WTC11 (cell line): ENCODE results near the gene FASTKD2. TPM values are rescaled to one million over a fixed set of nuclear protein-coding genes. Genes with fewer than 3 reads are reported as not detected.

ENCODE experiments used
- ATAC-seq: fragments of 200-7000 bp; cut with Tn5 transposase; 2 replicates; pipeline ENCODE4 v1.10.0; 2021; ENCODE audit warnings: mild to moderate bottlenecking, moderate library complexity
- CTCF ChIA-PET: fragments of 300-600 bp; sonication (Branson Sonifier 250); formaldehyde crosslinking; loops from one replicate; lab custom pipeline; 2021; ENCODE audit warnings: antibody characterized with exemption; lab: Charles Lee
- POLR2A ChIA-PET: fragments of 350-600 bp; sonication (Branson Sonifier 250); formaldehyde crosslinking; loops from one replicate; lab custom pipeline; 2021; ENCODE audit warnings: antibody characterized with exemption; lab: Charles Lee
- DNase-seq: peaks from one replicate; pipeline ENCODE4 v3.0.0; 2021; ENCODE audit warnings: low spot score
- H3K27ac Mint-ChIP-seq: 2 replicates; pipeline ENCODE4 v1.8.0; 2021; ENCODE audit warnings: mixed read lengths
- H3K27me3 Mint-ChIP-seq: 2 replicates; pipeline ENCODE4 v1.8.0; 2021; ENCODE audit warnings: low read depth, mild to moderate bottlenecking, moderate library complexity, mixed read lengths
- H3K36me3 Mint-ChIP-seq: 2 replicates; pipeline ENCODE4 v1.8.0; 2021; ENCODE audit warnings: mixed read lengths
- H3K4me1 Mint-ChIP-seq: 2 replicates; pipeline ENCODE4 v1.8.0; 2022; ENCODE audit warnings: mixed read lengths
- H3K4me3 Mint-ChIP-seq: 2 replicates; pipeline ENCODE4 v1.8.0; 2021; ENCODE audit warnings: mild to moderate bottlenecking, moderate library complexity, mixed read lengths
- H3K9me3 Mint-ChIP-seq: 2 replicates; pipeline ENCODE4 v1.8.0; 2021; ENCODE audit warnings: mixed read lengths
- CREM ChIP-seq: sonication (generic); formaldehyde crosslinking; IDR thresholded peaks from 2 replicates; pipeline ENCODE4 v1.8.1; 2022; ENCODE audit warnings: mild to moderate bottlenecking, missing genetic modification reagents, moderate library complexity
- ESRRA ChIP-seq: sonication (generic); formaldehyde crosslinking; IDR thresholded peaks from 2 replicates; pipeline ENCODE4 v1.8.1; 2022; ENCODE audit warnings: mild to moderate bottlenecking, missing genetic modification reagents, borderline replicate concordance
- JAZF1 ChIP-seq: fragments of 250-450 bp; sonication (Bioruptor Pico); IDR thresholded peaks from 2 replicates; pipeline ENCODE4 v1.9.0; 2021; ENCODE audit warnings: moderate library complexity, mild to moderate bottlenecking, inconsistent platforms
- KAT7 ChIP-seq: sonication (generic); formaldehyde crosslinking; IDR thresholded peaks from 2 replicates; pipeline ENCODE4 v1.8.1; 2023; ENCODE audit warnings: missing genetic modification reagents, mild to moderate bottlenecking, borderline replicate concordance
- MXD4 ChIP-seq: fragments of 250-450 bp; sonication (Bioruptor Pico); IDR thresholded peaks from 2 replicates; pipeline ENCODE4 v1.8.0; 2021; ENCODE audit warnings: mild to moderate bottlenecking, moderate library complexity, borderline replicate concordance
- MYBL2 ChIP-seq: sonication (generic); formaldehyde crosslinking; IDR thresholded peaks from 2 replicates; pipeline ENCODE4 v1.8.1; 2023; ENCODE audit warnings: mild to moderate bottlenecking, moderate library complexity, missing genetic modification reagents
- NFYB ChIP-seq: sonication (generic); formaldehyde crosslinking; conservative IDR thresholded peaks from 2 replicates; pipeline ENCODE4 v1.8.0; 2022; ENCODE audit warnings: low read depth, missing genetic modification reagents
- NR2C2 ChIP-seq: sonication (generic); formaldehyde crosslinking; IDR thresholded peaks from 2 replicates; pipeline ENCODE4 v1.8.0; 2022; ENCODE audit warnings: mild to moderate bottlenecking, missing genetic modification reagents
- RORB ChIP-seq: fragments of 250-450 bp; sonication (Bioruptor Pico); IDR thresholded peaks from 2 replicates; pipeline ENCODE4 v1.9.0; 2021; ENCODE audit warnings: mild to moderate bottlenecking
- TCF7 ChIP-seq: sonication (generic); formaldehyde crosslinking; IDR thresholded peaks from 2 replicates; pipeline ENCODE4 v1.8.0; 2022; ENCODE audit warnings: mild to moderate bottlenecking, low read depth, missing genetic modification reagents, moderate library complexity
- TP53 ChIP-seq: sonication (generic); formaldehyde crosslinking; IDR thresholded peaks from 2 replicates; pipeline ENCODE4 v1.8.1; 2023; ENCODE audit warnings: mild to moderate bottlenecking, missing genetic modification reagents
- ZNF416 ChIP-seq: fragments of 250-450 bp; sonication (Bioruptor Pico); IDR thresholded peaks from 2 replicates; pipeline ENCODE4 v1.9.0; 2021; ENCODE audit warnings: mild to moderate bottlenecking, inconsistent platforms
- total RNA-seq: library from RNA; stranded (reverse); gene quantifications from 3 replicates; pipeline ENCODE4 v1.2.3, GENCODE V29; 2021
- TF ChIP-seq, protein P1 (sequence below): fragments of 250-450 bp; sonication (Bioruptor Pico); IDR thresholded peaks from 2 replicates; pipeline ENCODE4 v1.9.0; 2021; ENCODE audit warnings: mild to moderate bottlenecking, borderline replicate concordance
- TF ChIP-seq, protein P2 (sequence below): sonication (generic); formaldehyde crosslinking; IDR thresholded peaks from 2 replicates; pipeline ENCODE4 v1.8.0; 2022; ENCODE audit warnings: mild to moderate bottlenecking, missing genetic modification reagents
- TF ChIP-seq, protein P3 (sequence below): sonication (generic); formaldehyde crosslinking; IDR thresholded peaks from 2 replicates; pipeline ENCODE4 v1.8.1; 2023; ENCODE audit warnings: mild to moderate bottlenecking, missing genetic modification reagents
- TF ChIP-seq, protein P4 (sequence below): sonication (generic); formaldehyde crosslinking; IDR thresholded peaks from 2 replicates; pipeline ENCODE4 v1.8.0; 2022; ENCODE audit warnings: mild to moderate bottlenecking, missing genetic modification reagents
- TF ChIP-seq, protein P5 (sequence below): fragments of 250-450 bp; sonication (Bioruptor Pico); IDR thresholded peaks from 2 replicates; pipeline ENCODE4 v2.1.2; 2022; ENCODE audit warnings: mild to moderate bottlenecking, moderate library complexity
- TF ChIP-seq, protein P6 (sequence below): fragments of 250-450 bp; sonication (Bioruptor Pico); IDR thresholded peaks from 2 replicates; pipeline ENCODE4 v1.9.0; 2021; ENCODE audit warnings: mild to moderate bottlenecking

FASTKD2 gene
- total RNA-seq, 1 experiment from 2014 or later, result 33.7 TPM

DNA sequence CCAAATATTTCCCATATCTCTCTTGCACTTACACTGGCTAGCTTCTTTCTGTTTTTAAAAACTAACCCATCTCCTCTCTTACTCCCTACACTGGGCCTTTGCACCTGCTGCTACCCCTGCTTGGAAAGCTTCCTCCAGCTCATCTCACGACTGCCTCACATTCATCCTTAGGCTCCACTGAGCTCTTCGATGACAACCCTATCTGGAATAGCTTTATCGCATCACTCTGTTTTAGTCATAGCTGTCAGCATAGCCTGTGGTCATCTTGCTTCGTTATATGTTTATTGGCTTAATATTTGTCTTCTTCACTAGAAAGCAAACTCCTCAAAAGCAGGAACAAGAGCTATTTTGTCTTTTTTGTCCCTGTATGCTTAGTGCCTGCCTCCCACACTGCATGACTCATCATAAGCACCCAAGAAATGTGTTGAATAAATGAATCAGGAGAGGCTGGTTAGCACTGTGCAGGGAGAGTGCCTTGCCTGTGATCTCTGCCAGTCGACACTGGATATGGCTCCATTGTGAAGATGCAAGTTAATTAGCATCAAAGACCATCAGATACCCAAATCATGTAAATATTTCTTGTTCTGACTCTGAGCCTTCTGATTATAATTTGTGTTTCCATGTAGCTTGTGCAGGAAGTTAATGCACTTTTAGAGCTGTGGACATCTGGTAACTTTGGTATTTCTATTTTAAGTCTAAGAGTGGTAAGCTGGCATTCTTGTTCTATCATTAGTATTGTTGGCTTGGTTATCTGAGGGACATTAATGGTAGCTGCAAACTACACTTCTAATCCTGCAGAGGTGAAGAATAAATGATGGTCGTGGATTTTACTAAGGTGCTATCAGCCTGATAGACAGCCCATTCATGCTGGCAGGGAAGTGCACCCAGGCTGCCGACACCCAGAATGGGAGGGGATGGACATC is 36.9 kb upstream of the FASTKD2 start (continued):
- TF ChIP-seq, protein P1, sequence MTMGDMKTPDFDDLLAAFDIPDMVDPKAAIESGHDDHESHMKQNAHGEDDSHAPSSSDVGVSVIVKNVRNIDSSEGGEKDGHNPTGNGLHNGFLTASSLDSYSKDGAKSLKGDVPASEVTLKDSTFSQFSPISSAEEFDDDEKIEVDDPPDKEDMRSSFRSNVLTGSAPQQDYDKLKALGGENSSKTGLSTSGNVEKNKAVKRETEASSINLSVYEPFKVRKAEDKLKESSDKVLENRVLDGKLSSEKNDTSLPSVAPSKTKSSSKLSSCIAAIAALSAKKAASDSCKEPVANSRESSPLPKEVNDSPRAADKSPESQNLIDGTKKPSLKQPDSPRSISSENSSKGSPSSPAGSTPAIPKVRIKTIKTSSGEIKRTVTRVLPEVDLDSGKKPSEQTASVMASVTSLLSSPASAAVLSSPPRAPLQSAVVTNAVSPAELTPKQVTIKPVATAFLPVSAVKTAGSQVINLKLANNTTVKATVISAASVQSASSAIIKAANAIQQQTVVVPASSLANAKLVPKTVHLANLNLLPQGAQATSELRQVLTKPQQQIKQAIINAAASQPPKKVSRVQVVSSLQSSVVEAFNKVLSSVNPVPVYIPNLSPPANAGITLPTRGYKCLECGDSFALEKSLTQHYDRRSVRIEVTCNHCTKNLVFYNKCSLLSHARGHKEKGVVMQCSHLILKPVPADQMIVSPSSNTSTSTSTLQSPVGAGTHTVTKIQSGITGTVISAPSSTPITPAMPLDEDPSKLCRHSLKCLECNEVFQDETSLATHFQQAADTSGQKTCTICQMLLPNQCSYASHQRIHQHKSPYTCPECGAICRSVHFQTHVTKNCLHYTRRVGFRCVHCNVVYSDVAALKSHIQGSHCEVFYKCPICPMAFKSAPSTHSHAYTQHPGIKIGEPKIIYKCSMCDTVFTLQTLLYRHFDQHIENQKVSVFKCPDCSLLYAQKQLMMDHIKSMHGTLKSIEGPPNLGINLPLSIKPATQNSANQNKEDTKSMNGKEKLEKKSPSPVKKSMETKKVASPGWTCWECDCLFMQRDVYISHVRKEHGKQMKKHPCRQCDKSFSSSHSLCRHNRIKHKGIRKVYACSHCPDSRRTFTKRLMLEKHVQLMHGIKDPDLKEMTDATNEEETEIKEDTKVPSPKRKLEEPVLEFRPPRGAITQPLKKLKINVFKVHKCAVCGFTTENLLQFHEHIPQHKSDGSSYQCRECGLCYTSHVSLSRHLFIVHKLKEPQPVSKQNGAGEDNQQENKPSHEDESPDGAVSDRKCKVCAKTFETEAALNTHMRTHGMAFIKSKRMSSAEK (CRISPR knock-in tag), result no peak
- TF ChIP-seq KAT7 (CRISPR knock-in tag), result no peak
- TF ChIP-seq, protein P2, sequence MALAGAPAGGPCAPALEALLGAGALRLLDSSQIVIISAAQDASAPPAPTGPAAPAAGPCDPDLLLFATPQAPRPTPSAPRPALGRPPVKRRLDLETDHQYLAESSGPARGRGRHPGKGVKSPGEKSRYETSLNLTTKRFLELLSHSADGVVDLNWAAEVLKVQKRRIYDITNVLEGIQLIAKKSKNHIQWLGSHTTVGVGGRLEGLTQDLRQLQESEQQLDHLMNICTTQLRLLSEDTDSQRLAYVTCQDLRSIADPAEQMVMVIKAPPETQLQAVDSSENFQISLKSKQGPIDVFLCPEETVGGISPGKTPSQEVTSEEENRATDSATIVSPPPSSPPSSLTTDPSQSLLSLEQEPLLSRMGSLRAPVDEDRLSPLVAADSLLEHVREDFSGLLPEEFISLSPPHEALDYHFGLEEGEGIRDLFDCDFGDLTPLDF, result no peak
- TF ChIP-seq, protein P3, sequence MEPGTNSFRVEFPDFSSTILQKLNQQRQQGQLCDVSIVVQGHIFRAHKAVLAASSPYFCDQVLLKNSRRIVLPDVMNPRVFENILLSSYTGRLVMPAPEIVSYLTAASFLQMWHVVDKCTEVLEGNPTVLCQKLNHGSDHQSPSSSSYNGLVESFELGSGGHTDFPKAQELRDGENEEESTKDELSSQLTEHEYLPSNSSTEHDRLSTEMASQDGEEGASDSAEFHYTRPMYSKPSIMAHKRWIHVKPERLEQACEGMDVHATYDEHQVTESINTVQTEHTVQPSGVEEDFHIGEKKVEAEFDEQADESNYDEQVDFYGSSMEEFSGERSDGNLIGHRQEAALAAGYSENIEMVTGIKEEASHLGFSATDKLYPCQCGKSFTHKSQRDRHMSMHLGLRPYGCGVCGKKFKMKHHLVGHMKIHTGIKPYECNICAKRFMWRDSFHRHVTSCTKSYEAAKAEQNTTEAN (CRISPR knock-in tag), result no peak
- TF ChIP-seq NR2C2 (CRISPR knock-in tag), result no peak
- TF ChIP-seq, protein P4, sequence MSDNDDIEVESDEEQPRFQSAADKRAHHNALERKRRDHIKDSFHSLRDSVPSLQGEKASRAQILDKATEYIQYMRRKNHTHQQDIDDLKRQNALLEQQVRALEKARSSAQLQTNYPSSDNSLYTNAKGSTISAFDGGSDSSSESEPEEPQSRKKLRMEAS, result no peak
- TF ChIP-seq MXD4 (CRISPR knock-in tag), result no peak
- TF ChIP-seq TCF7 (CRISPR knock-in tag), result no peak

DNA sequence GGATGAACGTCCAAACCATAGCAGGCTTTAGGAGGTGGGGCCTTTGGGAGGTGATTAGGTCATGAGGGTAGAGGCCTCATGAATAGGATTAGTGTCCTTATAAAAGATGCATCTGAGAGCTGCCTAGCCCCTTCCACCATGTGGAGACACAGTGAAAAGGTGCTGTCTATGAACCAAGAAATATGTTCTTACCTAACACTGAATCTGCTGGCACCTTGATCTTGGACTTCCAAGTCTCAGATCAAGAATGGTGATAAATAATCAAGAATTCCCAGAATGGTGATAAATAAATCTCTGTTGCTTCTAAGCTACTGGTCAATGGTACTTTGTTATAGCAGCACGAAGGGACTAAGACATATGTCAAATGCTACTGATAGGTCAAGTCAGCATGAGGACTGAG is 32.1 kb upstream of the FASTKD2 start:
- no peak for TF ChIP-seq RORB (CRISPR knock-in tag)
- no peak for TF ChIP-seq NFYB (CRISPR knock-in tag)
- TF ChIP-seq, protein P4, result no peak
- no peak for TF ChIP-seq ZNF416
- TF ChIP-seq, protein P5, sequence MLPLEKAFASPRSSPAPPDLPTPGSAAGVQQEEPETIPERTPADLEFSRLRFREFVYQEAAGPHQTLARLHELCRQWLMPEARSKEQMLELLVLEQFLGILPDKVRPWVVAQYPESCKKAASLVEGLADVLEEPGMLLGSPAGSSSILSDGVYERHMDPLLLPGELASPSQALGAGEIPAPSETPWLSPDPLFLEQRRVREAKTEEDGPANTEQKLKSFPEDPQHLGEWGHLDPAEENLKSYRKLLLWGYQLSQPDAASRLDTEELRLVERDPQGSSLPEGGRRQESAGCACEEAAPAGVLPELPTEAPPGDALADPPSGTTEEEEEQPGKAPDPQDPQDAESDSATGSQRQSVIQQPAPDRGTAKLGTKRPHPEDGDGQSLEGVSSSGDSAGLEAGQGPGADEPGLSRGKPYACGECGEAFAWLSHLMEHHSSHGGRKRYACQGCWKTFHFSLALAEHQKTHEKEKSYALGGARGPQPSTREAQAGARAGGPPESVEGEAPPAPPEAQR (CRISPR knock-in tag), result no peak
- TF ChIP-seq TP53 (CRISPR knock-in tag), result no peak
- TF ChIP-seq, protein P6, sequence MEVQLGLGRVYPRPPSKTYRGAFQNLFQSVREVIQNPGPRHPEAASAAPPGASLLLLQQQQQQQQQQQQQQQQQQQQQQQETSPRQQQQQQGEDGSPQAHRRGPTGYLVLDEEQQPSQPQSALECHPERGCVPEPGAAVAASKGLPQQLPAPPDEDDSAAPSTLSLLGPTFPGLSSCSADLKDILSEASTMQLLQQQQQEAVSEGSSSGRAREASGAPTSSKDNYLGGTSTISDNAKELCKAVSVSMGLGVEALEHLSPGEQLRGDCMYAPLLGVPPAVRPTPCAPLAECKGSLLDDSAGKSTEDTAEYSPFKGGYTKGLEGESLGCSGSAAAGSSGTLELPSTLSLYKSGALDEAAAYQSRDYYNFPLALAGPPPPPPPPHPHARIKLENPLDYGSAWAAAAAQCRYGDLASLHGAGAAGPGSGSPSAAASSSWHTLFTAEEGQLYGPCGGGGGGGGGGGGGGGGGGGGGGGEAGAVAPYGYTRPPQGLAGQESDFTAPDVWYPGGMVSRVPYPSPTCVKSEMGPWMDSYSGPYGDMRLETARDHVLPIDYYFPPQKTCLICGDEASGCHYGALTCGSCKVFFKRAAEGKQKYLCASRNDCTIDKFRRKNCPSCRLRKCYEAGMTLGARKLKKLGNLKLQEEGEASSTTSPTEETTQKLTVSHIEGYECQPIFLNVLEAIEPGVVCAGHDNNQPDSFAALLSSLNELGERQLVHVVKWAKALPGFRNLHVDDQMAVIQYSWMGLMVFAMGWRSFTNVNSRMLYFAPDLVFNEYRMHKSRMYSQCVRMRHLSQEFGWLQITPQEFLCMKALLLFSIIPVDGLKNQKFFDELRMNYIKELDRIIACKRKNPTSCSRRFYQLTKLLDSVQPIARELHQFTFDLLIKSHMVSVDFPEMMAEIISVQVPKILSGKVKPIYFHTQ, result no peak
- no peak for TF ChIP-seq MYBL2 (CRISPR knock-in tag)
- no peak for TF ChIP-seq ESRRA (CRISPR knock-in tag)
- TF ChIP-seq CREM, result no peak
- TF ChIP-seq JAZF1 (CRISPR knock-in tag), result no peak
- no peak for DNase-seq
- Mint-ChIP-seq H3K9me3 (no peaks in the 10 kb centered on the region; the same call in 1 of the 2 replicates), H3K27me3 (no peaks in the 10 kb centered on the region), H3K27ac (no peak overlapping the region), H3K36me3 (no peaks in the 10 kb centered on the region), H3K4me1 (no peaks in the 10 kb centered on the region), H3K4me3 (no peak overlapping the region)
- no peak for ATAC-seq
- POLR2A ChIA-PET, result no interaction called here
- CTCF ChIA-PET, result no interaction called here
